GM15510 (cell line): Measurements from ENCODE around the gene B3GAT1.

Source experiments
- POLR2A ChIP-seq: IDR thresholded peaks from 3 replicates; pipeline ENCODE4 v1.6.1; 2011; ENCODE audit warnings: borderline replicate concordance; ENCODE audit not compliant: insufficient read length; ENCODE audit errors: extremely low read depth

Gene B3GAT1

DNA sequence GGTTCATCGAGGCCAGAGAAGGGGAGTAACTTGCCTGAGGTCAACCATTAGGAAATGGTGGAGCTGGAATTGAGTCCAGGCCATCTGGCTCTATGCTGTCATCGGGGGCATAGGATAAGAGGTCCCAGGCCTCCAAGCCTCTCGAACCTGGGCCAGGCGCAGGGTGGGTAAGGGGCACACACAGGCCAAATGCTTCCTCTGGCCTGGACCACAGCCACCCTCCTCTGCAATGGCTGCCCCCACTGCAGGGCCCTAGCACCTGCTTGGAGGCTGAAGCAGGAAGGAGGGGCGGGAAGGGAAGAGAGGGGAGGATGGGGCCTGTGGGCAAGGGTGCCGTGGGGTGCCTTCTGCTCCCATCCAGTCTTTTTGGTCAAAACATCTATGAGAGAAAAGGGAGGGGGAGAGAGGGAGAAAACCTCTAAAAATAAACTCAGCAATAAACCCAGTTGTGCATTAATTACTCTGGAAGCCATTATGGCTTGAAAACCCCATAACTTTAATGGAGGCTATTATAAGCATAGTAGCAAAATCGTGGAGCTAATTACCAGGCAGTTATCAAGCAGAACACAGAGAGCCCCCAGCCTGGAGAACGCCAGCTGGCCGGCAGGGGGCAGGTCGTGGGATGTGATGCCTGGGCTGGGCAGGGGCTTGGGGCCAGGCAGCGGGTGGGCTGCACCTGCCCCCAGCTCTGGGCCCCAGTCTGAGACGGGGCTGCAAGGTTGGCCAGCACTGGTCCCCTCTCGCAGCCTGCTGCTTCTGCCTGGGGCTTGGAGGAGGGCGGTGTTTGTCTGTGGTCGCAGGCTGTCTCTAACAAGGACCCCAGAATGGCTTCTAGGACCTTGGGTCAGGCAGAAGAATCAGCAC is 21.1 kb downstream of the B3GAT1 start:
- no peak for TF ChIP-seq POLR2A

DNA sequence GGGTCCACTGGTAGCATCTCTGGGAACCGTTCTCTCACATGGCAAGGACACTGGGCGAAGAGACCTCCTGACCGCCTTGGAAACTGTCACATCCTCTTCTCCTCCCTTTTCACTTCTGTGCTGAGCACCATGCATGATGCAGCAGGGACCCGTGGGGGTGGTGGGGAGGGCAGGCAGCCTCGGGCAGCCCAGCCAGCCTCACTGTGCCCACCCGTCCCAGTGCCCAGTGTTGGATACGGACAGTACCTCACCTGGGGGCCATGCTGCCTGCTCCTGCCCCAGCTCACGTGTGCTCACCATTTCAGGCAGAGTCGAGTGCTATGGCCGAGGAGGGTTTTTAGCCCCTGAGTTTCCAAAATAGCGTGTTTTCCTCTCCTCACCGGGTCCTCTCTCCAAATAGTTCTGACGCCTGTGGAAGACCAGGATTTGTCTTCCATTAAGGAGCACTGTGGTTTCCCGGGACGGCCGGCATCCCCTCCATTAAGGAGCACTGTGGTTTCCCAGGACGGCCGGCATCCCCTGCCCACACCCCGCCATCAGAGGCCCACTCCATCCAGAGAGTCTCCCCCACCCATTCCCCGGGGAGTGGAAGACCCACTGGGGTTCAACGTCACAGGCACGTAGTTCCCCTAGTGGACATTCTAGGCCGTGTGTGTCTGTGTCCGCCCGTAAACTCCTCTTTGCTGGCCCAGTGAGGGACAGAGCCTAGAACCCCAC is 22.4 kb downstream of the B3GAT1 start:
- TF ChIP-seq POLR2A: no peak

DNA sequence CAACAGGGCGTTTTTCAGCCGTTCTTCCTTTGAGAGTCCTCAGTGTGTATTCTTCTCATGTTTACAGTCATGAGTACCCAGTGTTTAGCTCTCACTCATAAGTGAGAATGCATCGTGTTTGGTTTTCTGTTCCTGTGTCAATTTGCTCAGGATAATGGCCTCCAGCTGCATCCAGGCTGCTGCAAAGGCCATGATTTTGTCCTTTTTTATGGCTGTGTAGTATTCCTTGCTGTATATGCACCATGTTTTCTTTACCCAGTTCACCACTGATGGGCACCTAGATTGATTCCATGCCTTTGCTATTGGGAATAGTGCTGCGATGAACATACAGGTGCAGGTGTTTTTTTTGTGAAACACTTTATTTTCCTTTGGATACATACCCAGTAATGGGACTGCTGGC is 23.5 kb downstream of the B3GAT1 start:
- TF ChIP-seq POLR2A: no peak

- no peak for TF ChIP-seq POLR2A
Measured at GRCh38 chr11:134387501-134387900, 24.5 kb downstream of the B3GAT1 start.

DNA sequence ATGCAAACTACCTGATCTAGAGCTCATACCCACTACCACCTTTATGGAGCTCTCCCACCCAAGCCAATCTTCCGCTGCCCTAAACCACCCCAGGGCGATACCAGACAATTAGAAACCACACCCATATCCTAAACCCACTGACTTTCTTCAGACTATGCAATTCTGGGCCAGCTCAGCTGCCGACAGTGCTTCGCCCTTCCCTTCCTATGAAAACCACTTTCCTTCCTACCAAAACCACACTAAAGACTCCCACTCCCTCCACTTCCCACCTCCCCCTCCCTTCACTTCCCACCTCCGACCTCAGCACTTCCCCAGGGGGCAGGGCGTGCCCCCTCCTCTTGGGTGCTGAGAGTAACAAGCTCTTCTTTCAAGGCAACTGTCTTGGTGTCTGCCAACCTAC is 25.1 kb downstream of the B3GAT1 start:
- TF ChIP-seq POLR2A: no peak

- no peak for TF ChIP-seq POLR2A
Measured at GRCh38 chr11:134385774-134386565, 26.1 kb downstream of the B3GAT1 start.

DNA sequence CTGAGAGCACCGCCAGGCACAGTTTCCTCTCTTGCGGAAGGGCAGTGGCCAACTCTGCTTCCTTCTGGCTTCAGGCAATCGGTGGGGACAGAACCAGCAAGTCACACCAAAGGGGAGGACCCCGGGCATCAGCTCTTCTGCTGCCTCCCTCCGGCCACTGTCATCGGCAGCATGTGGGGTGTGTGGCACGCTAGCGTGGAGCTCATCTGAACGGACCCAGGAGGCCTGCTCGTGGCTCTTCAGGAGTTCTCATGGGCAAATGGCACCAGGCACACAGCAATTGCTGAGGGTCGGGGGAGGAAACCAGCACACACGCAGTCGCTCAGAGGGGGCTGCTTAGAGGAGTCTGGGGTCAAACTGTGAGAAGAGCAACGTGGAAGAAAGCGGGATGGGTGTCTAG is 26.9 kb downstream of the B3GAT1 start:
- TF ChIP-seq POLR2A: no peak

GRCh38 chr11:134384406-134384805 is 27.6 kb downstream of the B3GAT1 start:
- TF ChIP-seq POLR2A: no peak

DNA sequence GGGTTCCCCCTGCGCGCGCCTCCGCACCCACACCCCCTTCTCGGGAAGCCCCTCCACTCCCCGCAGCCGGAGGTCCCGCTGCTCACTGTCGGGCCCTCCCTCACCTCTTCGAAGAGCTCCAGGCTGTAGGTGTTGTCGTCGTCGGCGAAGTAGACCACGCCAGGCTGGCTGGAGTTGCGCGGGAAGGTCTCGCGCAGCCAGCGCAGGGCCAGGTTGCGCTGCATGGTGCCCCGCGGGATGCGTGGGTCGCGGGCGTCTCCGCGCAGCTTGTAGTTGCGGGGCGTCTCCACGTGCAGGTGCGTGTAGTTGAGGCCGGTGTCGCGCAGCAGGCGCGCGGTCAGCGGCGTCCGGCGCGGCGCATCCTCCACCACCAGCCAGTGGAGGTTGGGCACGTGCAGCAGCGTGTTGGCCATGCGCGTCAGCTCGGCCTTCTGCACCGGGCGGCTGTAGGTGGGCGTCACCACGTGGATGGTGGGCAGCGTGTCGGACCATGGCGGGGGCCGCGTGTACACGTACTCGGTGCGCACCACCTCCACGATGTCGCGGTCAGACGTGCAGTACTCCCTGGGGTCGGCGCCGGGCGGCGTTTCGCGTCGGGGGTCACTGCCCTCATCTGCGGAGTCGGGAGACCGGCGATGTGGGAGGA is 28.3 kb downstream of the B3GAT1 start:
- TF ChIP-seq POLR2A: no peak

DNA sequence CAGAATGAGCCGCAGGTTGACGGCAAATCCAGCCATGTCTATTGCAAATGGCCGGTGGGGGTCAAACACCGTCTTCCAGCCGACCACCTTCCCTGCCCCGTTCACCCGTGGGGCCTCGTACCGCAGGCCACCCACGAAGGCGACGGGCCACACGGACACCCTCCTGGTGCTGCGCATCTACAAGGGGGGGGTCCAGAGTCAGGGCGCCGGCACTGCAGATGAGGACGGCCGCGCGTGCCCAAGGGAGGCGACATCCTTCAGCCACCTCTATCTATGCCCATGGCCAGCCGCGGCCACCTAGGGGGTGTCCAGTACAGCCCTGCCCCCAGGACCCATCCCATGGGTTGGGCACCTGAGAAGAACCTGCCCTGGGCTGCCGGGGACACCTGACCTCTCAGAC is 29.2 kb downstream of the B3GAT1 start:
- no peak for TF ChIP-seq POLR2A

DNA sequence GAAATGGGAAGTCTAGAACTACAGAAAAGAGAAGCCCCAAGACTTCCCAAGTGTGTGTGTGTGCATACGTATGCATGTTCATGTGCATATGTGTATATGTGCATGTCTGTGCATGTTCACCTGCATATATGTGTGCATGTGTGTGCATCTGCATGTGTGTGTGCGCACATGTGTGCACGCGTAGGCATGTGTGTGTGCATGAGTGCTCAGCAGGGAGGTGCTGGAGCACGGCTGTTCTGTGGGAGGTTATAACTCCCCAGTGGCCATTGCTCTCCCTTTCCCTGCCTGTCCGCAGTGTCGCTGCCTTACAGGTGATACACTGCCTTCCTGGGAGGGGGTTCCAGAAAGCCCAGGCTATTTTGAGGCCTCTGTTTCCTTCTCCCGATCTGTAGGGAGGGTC is 29.8 kb downstream of the B3GAT1 start:
- TF ChIP-seq POLR2A: no peak

GRCh38 chr11:134380785-134381184 is 31.3 kb downstream of the B3GAT1 start:
- no peak for TF ChIP-seq POLR2A

- TF ChIP-seq POLR2A: no peak
Measured at GRCh38 chr11:134380229-134380628, 31.8 kb downstream of the B3GAT1 start.

DNA sequence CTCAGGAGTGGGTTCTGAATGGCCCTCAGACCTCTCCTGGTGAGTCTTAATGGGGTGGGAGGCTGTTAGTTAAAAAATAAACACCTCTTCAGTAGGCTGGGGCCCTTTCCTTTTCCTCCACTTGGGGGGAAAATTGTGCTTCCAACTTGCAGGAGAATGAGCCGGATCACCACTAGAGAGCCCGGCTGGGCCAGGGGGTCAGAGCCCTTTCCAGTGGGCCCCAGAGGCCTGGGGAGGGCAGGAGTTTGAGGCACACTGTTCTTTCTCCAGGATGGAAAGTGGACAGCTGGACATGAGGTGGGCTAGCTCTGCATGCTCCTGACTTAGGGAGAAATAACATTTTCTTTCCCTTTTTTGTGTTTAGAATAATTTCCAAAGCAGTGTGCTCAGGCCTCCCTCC is 32.8 kb downstream of the B3GAT1 start:
- TF ChIP-seq POLR2A: no peak

- no peak for TF ChIP-seq POLR2A
Measured at GRCh38 chr11:134377876-134378275, 34.2 kb downstream of the B3GAT1 start.
